ENCODE measurements around the gene SLC41A2. TPM values are rescaled to one million over a fixed set of nuclear protein-coding genes. Genes with fewer than 3 reads are reported as not detected.

SLC41A2 gene
- total RNA-seq, 1 donor from 2014 or later, result 35.6 TPM

DNA sequence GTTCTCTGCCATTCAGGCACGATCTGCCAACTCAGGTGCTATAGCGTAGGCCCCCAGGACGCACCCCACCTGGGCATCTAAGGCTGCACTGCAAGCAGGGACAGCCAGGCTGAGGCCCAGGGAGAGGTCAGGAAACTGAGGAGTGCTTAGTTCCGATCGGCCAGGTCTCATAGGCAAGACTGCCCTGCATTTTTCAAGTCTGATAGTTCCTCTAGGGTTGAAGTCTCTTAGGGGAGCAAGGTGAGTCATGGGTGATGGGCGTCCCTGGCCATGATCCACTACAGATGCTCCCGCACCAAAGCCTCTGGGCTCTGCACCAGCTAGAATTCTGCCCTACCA lies 41.2 kb upstream of the SLC41A2 start:
- H3K27ac ChIP-seq (ENCODE audit: low read depth, low read length), result no peak overlapping the region
- no peak overlapping the region for H2AFZ ChIP-seq (ENCODE audit: low read depth, low read length)
- peaks cover 20% of the 10 kb centered on the region for H3K36me3 ChIP-seq (ENCODE audit: insufficient read depth, low read length)
- peaks cover 1% of the 10 kb centered on the region for H3K4me1 Mint-ChIP-seq (ENCODE audit: low read depth, unreplicated experiment)
- TF ChIP-seq, protein P1, sequence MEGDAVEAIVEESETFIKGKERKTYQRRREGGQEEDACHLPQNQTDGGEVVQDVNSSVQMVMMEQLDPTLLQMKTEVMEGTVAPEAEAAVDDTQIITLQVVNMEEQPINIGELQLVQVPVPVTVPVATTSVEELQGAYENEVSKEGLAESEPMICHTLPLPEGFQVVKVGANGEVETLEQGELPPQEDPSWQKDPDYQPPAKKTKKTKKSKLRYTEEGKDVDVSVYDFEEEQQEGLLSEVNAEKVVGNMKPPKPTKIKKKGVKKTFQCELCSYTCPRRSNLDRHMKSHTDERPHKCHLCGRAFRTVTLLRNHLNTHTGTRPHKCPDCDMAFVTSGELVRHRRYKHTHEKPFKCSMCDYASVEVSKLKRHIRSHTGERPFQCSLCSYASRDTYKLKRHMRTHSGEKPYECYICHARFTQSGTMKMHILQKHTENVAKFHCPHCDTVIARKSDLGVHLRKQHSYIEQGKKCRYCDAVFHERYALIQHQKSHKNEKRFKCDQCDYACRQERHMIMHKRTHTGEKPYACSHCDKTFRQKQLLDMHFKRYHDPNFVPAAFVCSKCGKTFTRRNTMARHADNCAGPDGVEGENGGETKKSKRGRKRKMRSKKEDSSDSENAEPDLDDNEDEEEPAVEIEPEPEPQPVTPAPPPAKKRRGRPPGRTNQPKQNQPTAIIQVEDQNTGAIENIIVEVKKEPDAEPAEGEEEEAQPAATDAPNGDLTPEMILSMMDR (IDR thresholded peaks at IDR 0.05; ENCODE audit: insufficient read depth, low read depth, low read length), result no peak
- no peak for TF ChIP-seq EZH2 (IDR thresholded peaks at IDR 0.05; ENCODE audit: insufficient read depth, low read length)
- no peaks in the 10 kb centered on the region for H3K4me1 ChIP-seq (ENCODE audit: insufficient read depth, low read length)
- FAIRE-seq, result no peak
- no peak overlapping the region for H3K9ac ChIP-seq (ENCODE audit: low read length)
- H3K27me3 ChIP-seq (ENCODE audit: insufficient read depth, low read length), result no peaks in the 10 kb centered on the region
- H3K27ac Mint-ChIP-seq (ENCODE audit: unreplicated experiment), result no peak overlapping the region
- H3K79me2 ChIP-seq (ENCODE audit: insufficient read depth, low read length), result no peaks in the 10 kb centered on the region
- no peaks in the 10 kb centered on the region for H3K27me3 Mint-ChIP-seq (ENCODE audit: low read depth, unreplicated experiment)
- peaks cover 35% of the 10 kb centered on the region for H3K36me3 Mint-ChIP-seq (ENCODE audit: low read depth, unreplicated experiment)
- DNase-seq (ENCODE audit: low read depth), result no peak
- H3K9me3 ChIP-seq (ENCODE audit: insufficient read depth, low read depth, low read length), result no peaks in the 10 kb centered on the region
- H4K20me1 ChIP-seq (ENCODE audit: insufficient read depth, low read length), result peaks cover 10% of the 10 kb centered on the region
- no peak overlapping the region for H3K4me3 ChIP-seq (ENCODE audit: insufficient read depth, low read depth, low read length)
- H3K9me3 Mint-ChIP-seq (ENCODE audit: unreplicated experiment), result peaks cover 2% of the 10 kb centered on the region
- no peak overlapping the region for H3K4me3 Mint-ChIP-seq (ENCODE audit: unreplicated experiment)
- H3K4me2 ChIP-seq (ENCODE audit: low read length), result no peak overlapping the region

DNA sequence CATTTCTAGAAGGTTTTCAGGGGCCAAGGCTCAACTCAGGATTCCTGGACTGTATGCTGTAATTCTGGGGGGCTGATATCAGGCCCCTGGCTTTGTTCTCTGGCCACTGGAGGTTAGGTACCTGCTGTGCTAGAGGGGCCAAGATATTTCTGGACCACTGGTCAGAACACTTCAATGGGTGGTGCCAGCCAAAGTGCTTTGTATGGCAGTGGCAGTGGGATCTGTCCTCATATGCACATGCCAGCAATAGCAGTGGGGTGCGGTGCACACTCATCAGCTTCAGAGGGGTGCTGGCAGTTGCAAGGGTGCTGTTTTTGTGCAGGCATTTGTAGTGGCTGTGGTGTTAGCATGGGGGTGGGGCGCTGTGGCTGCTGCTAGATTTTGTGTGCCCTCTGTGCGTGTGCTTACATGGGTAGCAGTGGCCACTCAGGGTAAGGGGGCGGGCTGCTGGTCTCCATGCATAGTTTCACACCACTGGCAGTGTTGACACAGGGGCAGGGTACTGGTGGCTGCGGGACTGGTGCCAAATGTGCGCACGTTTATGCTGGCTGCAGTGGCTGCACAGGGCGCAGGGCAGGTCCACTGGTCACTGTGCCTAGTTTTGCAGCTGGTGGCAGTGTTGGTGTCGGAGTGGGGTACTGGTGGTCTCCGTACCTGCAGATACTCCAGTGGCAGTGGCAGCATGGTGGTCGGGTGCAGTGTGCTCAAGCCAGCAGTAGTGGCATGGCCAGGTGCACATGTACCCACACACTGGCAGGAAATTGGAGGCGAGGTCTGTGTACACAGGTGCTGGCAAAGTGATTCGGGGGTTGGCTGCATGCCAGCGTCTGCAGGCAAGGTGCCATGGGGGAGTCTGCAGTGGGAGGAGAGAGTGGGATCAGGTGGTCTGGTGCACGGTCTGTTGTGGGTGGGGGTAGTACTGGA lies 40.6 kb upstream of the SLC41A2 start:
- Mint-ChIP-seq H3K27me3 (ENCODE audit: low read depth, unreplicated experiment) (no peaks in the 10 kb centered on the region), H3K36me3 (ENCODE audit: low read depth, unreplicated experiment) (peaks cover 36% of the 10 kb centered on the region), H3K9me3 (ENCODE audit: unreplicated experiment) (peaks cover 2% of the 10 kb centered on the region), H3K27ac (ENCODE audit: unreplicated experiment) (no peak overlapping the region), H3K4me1 (ENCODE audit: low read depth, unreplicated experiment) (peaks cover 3% of the 10 kb centered on the region), H3K4me3 (ENCODE audit: unreplicated experiment) (no peak overlapping the region)
- TF ChIP-seq, protein P1 (IDR thresholded peaks at IDR 0.05; ENCODE audit: insufficient read depth, low read depth, low read length), result no peak
- no peak for TF ChIP-seq EZH2 (IDR thresholded peaks at IDR 0.05; ENCODE audit: insufficient read depth, low read length)
- H3K9me3 ChIP-seq (ENCODE audit: insufficient read depth, low read depth, low read length), result no peaks in the 10 kb centered on the region
- H4K20me1 ChIP-seq (ENCODE audit: insufficient read depth, low read length), result peaks cover 10% of the 10 kb centered on the region
- no peak overlapping the region for H3K9ac ChIP-seq (ENCODE audit: low read length)
- H3K4me1 ChIP-seq (ENCODE audit: insufficient read depth, low read length), result no peaks in the 10 kb centered on the region
- H2AFZ ChIP-seq (ENCODE audit: low read depth, low read length), result no peak overlapping the region
- H3K4me2 ChIP-seq (ENCODE audit: low read length), result no peak overlapping the region
- H3K79me2 ChIP-seq (ENCODE audit: insufficient read depth, low read length), result no peaks in the 10 kb centered on the region
- H3K4me3 ChIP-seq (ENCODE audit: insufficient read depth, low read depth, low read length), result no peak overlapping the region
- DNase-seq (ENCODE audit: low read depth) (no peak), FAIRE-seq (no peak)
- no peak overlapping the region for H3K27ac ChIP-seq (ENCODE audit: low read depth, low read length)
- H3K27me3 ChIP-seq (ENCODE audit: insufficient read depth, low read length), result no peaks in the 10 kb centered on the region
- H3K36me3 ChIP-seq (ENCODE audit: insufficient read depth, low read length), result peaks cover 20% of the 10 kb centered on the region

DNA sequence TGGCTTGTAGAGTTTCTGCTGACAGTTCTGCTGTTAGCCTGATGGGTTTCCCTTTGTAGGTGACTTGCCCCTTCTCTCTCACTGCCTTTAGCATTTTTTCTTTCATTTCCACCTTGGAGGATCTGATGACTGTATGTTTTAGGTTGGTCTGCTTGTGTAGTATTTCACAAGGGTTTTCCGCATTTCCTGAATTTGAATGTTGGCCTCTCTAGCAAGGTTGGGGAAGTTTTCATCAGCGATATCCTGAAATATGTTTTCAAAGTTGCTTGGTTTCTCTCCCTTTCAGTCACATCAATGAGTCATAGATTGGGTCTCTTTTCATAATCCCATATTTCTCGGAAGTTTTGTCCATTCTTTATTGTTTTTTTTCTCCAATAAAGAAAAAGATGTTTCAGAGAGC lies 39.5 kb upstream of the SLC41A2 start:
- no peak for FAIRE-seq

More for the DNA sequence above, 39.5 kb upstream of the SLC41A2 start:
- TF ChIP-seq, protein P1 (IDR thresholded peaks at IDR 0.05; ENCODE audit: insufficient read depth, low read depth, low read length), result no peak
- no peak for TF ChIP-seq EZH2 (IDR thresholded peaks at IDR 0.05; ENCODE audit: insufficient read depth, low read length)
- Histone ChIP-seq H3K79me2 (ENCODE audit: insufficient read depth, low read length) (no peaks in the 10 kb centered on the region), H3K4me3 (ENCODE audit: insufficient read depth, low read depth, low read length) (no peak overlapping the region), H2AFZ (ENCODE audit: low read depth, low read length) (no peak overlapping the region), H3K9ac (ENCODE audit: low read length) (no peak overlapping the region), H3K27ac (ENCODE audit: low read depth, low read length) (no peak overlapping the region), H4K20me1 (ENCODE audit: insufficient read depth, low read length) (peaks cover 6% of the 10 kb centered on the region), H3K4me1 (ENCODE audit: insufficient read depth, low read length) (no peaks in the 10 kb centered on the region), H3K4me2 (ENCODE audit: low read length) (no peak overlapping the region), H3K36me3 (ENCODE audit: insufficient read depth, low read length) (peaks cover 17% of the 10 kb centered on the region), H3K9me3 (ENCODE audit: insufficient read depth, low read depth, low read length) (no peaks in the 10 kb centered on the region), H3K27me3 (ENCODE audit: insufficient read depth, low read length) (no peaks in the 10 kb centered on the region)
- H3K4me3 Mint-ChIP-seq (ENCODE audit: unreplicated experiment), result no peak overlapping the region
- peaks cover 2% of the 10 kb centered on the region for H3K9me3 Mint-ChIP-seq (ENCODE audit: unreplicated experiment)
- DNase-seq (ENCODE audit: low read depth), result no peak
- no peak overlapping the region for H3K27ac Mint-ChIP-seq (ENCODE audit: unreplicated experiment)
- H3K27me3 Mint-ChIP-seq (ENCODE audit: low read depth, unreplicated experiment), result no peaks in the 10 kb centered on the region
- peaks cover 3% of the 10 kb centered on the region for H3K4me1 Mint-ChIP-seq (ENCODE audit: low read depth, unreplicated experiment)
- peaks cover 34% of the 10 kb centered on the region for H3K36me3 Mint-ChIP-seq (ENCODE audit: low read depth, unreplicated experiment)
